H1 (cell line): ENCODE results near the gene RAD51B. TPM values are rescaled to one million over a fixed set of nuclear protein-coding genes. Genes with fewer than 3 reads are reported as not detected.

ENCODE experiments used
- CTCF ChIA-PET: fragments of 300-600 bp; sonication (Branson Sonifier 250); formaldehyde crosslinking; loops from one replicate; lab custom pipeline; 2021; ENCODE audit not compliant: partially characterized antibody; lab: Charles Lee
- POLR2A ChIA-PET: fragments of 300-600 bp; sonication (Branson Sonifier 250); formaldehyde crosslinking; loops from one replicate; lab custom pipeline; 2021; ENCODE audit warnings: inconsistent platforms; ENCODE audit not compliant: partially characterized antibody; lab: Charles Lee
- DNase-seq, 2 experiments: peaks; one replicate each; pipeline versions ENCODE4 v3.0.0 to v3.0.0-alpha.2; 2010 to 2022; ENCODE audit warnings: low spot score in 2 of 2, low read depth in 1 of 2, mixed read lengths in 1 of 2
- FAIRE-seq: peaks from 2 replicates; lab custom pipeline; 2011; peaks lifted over from hg19 to GRCh38; lab: Jason Lieb, UNC
- H2AFZ ChIP-seq: 2 replicates; pipeline ENCODE4 v1.8.1; 2012; ENCODE audit warnings: low read length, inconsistent platforms
- H2AK5ac ChIP-seq: 2 replicates; pipeline ENCODE4 v1.6.1; 2013; ENCODE audit warnings: low read depth, low read length
- H2BK120ac ChIP-seq: replicated peaks from 2 replicates; pipeline ENCODE3; 2013; ENCODE audit warnings: low read depth, low read length, inconsistent platforms
- H2BK12ac ChIP-seq: 2 replicates; pipeline ENCODE4 v1.6.1; 2013; ENCODE audit warnings: low read depth, low read length
- H2BK15ac ChIP-seq: 2 replicates; pipeline ENCODE4 v1.6.1; 2013; ENCODE audit warnings: low read length
- H2BK20ac ChIP-seq: 2 replicates; pipeline ENCODE4 v1.6.1; 2013; ENCODE audit warnings: low read length
- H2BK5ac ChIP-seq: 2 replicates; pipeline ENCODE4 v1.6.1; 2013; ENCODE audit warnings: low read depth, low read length
- H3K14ac ChIP-seq: 2 replicates; pipeline ENCODE4 v1.6.1; 2013; ENCODE audit warnings: inconsistent platforms; ENCODE audit not compliant: insufficient read length
- H3K18ac ChIP-seq: 2 replicates; pipeline ENCODE4 v1.6.1; 2013; ENCODE audit warnings: low read length; ENCODE audit errors: extremely low read depth
- H3K23ac ChIP-seq: 2 replicates; pipeline ENCODE4 v1.6.1; 2013; ENCODE audit warnings: inconsistent platforms; ENCODE audit not compliant: insufficient read length
- H3K23me2 ChIP-seq: 2 replicates; pipeline ENCODE4 v1.6.1; 2013; ENCODE audit warnings: low read depth, low read length
- H3K27ac ChIP-seq: 2 replicates; pipeline ENCODE4 v1.6.1; 2011; ENCODE audit warnings: low read depth, low read length, inconsistent platforms
- H3K27me3 ChIP-seq, 4 experiments: replicated peaks in 1 of 4; 1 replicate in 1 of 4; 2 replicates in 3 of 4; pipeline versions ENCODE4 v1.6.1 to v1.8.1; 2011 to 2013; ENCODE audit warnings: low read length in 3 of 4, mild to moderate bottlenecking in 3 of 4, inconsistent platforms in 2 of 4, mixed read lengths in 2 of 4, moderate library complexity in 1 of 4; ENCODE audit not compliant: control insufficient read depth in 3 of 4, insufficient read depth in 3 of 4; ENCODE audit errors: extremely low read depth in 1 of 4
- H3K36me3 ChIP-seq, 4 experiments: 2 replicates each; pipeline versions ENCODE4 v1.6.1 to v1.8.1; 2011 to 2013; ENCODE audit warnings: mild to moderate bottlenecking in 4 of 4, low read length in 3 of 4, moderate library complexity in 2 of 4, control low read depth in 1 of 4, inconsistent platforms in 1 of 4; ENCODE audit not compliant: insufficient read depth in 4 of 4, control insufficient read depth in 2 of 4
- H3K4ac ChIP-seq: replicated peaks from 2 replicates; pipeline ENCODE3; 2013; ENCODE audit warnings: low read length, low read depth, mixed read lengths, inconsistent platforms; ENCODE audit not compliant: insufficient read length
- H3K4me1 ChIP-seq, 4 experiments: replicated peaks in 1 of 4; 1 replicate in 1 of 4; 2 replicates in 3 of 4; pipeline versions ENCODE4 v1.6.1 to v1.8.1; 2011 to 2013; ENCODE audit warnings: low read length in 3 of 4, inconsistent platforms in 2 of 4, mixed read lengths in 1 of 4; ENCODE audit not compliant: insufficient read depth in 4 of 4, control insufficient read depth in 3 of 4
- H3K4me2 ChIP-seq, 2 experiments: 2 replicates each; pipeline versions ENCODE4 v1.6.1 to v1.8.1; 2011 to 2013; ENCODE audit warnings: low read depth in 2 of 2, low read length in 2 of 2, control low read depth in 1 of 2, inconsistent platforms in 1 of 2, mild to moderate bottlenecking in 1 of 2; ENCODE audit not compliant: insufficient read depth in 1 of 2
- H3K4me3 ChIP-seq, 4 experiments: fragments of 200-600, 300-600 bp in 1 of 4; sonication (generic), shearing (Covaris generic), sonication (Bioruptor Twin) in 1 of 4; 2 replicates each; pipeline versions ENCODE4 v1.5.1 to v1.8.1; 2011 to 2016; ENCODE audit warnings: low read length in 4 of 4, low read depth in 3 of 4, control low read depth in 2 of 4, inconsistent platforms in 2 of 4, mild to moderate bottlenecking in 2 of 4, mixed read lengths in 1 of 4, moderate library complexity in 1 of 4; ENCODE audit not compliant: insufficient read depth in 2 of 4; ENCODE audit errors: extremely low read depth in 1 of 4
- H3K56ac ChIP-seq: replicated peaks from 2 replicates; pipeline ENCODE3; 2013; ENCODE audit warnings: low read depth, mild to moderate bottlenecking, mixed read lengths, low read length, inconsistent platforms; ENCODE audit not compliant: insufficient read length
- H3K79me1 ChIP-seq: 2 replicates; pipeline ENCODE4 v1.6.1; 2013; ENCODE audit warnings: low read depth, low read length, control low read depth
- H3K79me2 ChIP-seq, 2 experiments: 2 replicates each; pipeline versions ENCODE4 v1.6.1 to v1.8.1; 2012 to 2013; ENCODE audit warnings: low read length in 2 of 2, mild to moderate bottlenecking in 2 of 2, inconsistent platforms in 1 of 2; ENCODE audit not compliant: insufficient read depth in 2 of 2, control insufficient read depth in 1 of 2
- H3K9ac ChIP-seq, 4 experiments: replicated peaks in 1 of 4; 1 replicate in 1 of 4; 2 replicates in 3 of 4; pipeline versions ENCODE4 v1.6.1 to v1.8.1; 2011 to 2013; ENCODE audit warnings: low read depth in 3 of 4, low read length in 3 of 4, control low read depth in 2 of 4, mild to moderate bottlenecking in 2 of 4, moderate library complexity in 2 of 4, inconsistent platforms in 1 of 4; ENCODE audit errors: extremely low read depth in 1 of 4
- H3K9me3 ChIP-seq, 2 experiments: 2 replicates each; pipeline versions ENCODE4 v1.6.1 to v1.8.1; 2012 to 2013; ENCODE audit warnings: mild to moderate bottlenecking in 2 of 2, moderate library complexity in 2 of 2, control low read depth in 1 of 2, inconsistent platforms in 1 of 2, low read depth in 1 of 2, low read length in 1 of 2, mixed read lengths in 1 of 2; ENCODE audit not compliant: insufficient read depth in 2 of 2
- H4K20me1 ChIP-seq, 2 experiments: replicated peaks in 1 of 2; 2 replicates each; pipeline versions ENCODE3 to v1.8.1; 2011 to 2013; ENCODE audit warnings: inconsistent platforms in 2 of 2, low read length in 2 of 2, mild to moderate bottlenecking in 1 of 2; ENCODE audit not compliant: insufficient read depth in 2 of 2, control insufficient read depth in 1 of 2
- H4K5ac ChIP-seq: 2 replicates; pipeline ENCODE4 v1.6.1; 2013; ENCODE audit warnings: low read length, low read depth, mixed read lengths, inconsistent platforms; ENCODE audit not compliant: insufficient read length
- H4K8ac ChIP-seq: 2 replicates; pipeline ENCODE4 v1.8.0; 2013; ENCODE audit warnings: mild to moderate bottlenecking, moderate library complexity, low read length, inconsistent platforms; ENCODE audit not compliant: insufficient read depth; ENCODE audit errors: extremely low read depth
- H4K91ac ChIP-seq: replicated peaks from 2 replicates; pipeline ENCODE3; 2013; ENCODE audit warnings: low read length, mixed read lengths, inconsistent platforms; ENCODE audit not compliant: insufficient read length
- ASH2L ChIP-seq: fragments of 200-600, 300-600 bp; sonication (generic); IDR thresholded peaks from one replicate; pipeline ENCODE4 v1.7.1; 2017; ENCODE audit warnings: low read length
- BACH1 ChIP-seq: IDR thresholded peaks from 2 replicates; pipeline ENCODE4 v1.6.1; 2012; ENCODE audit warnings: low read length, improper control_type of control experiment
- BCL11A ChIP-seq, 2 experiments: IDR thresholded peaks; one replicate each; pipeline ENCODE4 v1.6.1; 2011; ENCODE audit warnings: low read depth in 2 of 2, low read length in 2 of 2, mild to moderate bottlenecking in 2 of 2
- EZH2 ChIP-seq: fragments of 200-600 bp; sonication (generic); IDR thresholded peaks from 2 replicates; pipeline ENCODE4 v1.7.1; 2012; ENCODE audit warnings: low read depth, mild to moderate bottlenecking, moderate library complexity, low read length, inconsistent platforms; ENCODE audit not compliant: severe bottlenecking
- FOSL1 ChIP-seq: IDR thresholded peaks from 2 replicates; pipeline ENCODE4 v1.6.1; 2011; ENCODE audit warnings: mild to moderate bottlenecking, low read depth, low read length, moderate library complexity; ENCODE audit not compliant: insufficient read depth
- KDM1A ChIP-seq: fragments of 200-600, 300-600 bp; sonication (generic); IDR thresholded peaks from 2 replicates; pipeline ENCODE4 v1.7.1; 2016; ENCODE audit warnings: mild to moderate bottlenecking, low read length, borderline replicate concordance
- RBBP5 ChIP-seq: IDR thresholded peaks from 2 replicates; pipeline ENCODE4 v1.7.1; 2012; ENCODE audit warnings: low read depth, mild to moderate bottlenecking, inconsistent platforms, low read length, moderate library complexity, borderline replicate concordance
- SP4 ChIP-seq: IDR thresholded peaks from 2 replicates; pipeline ENCODE4 v1.6.1; 2012; ENCODE audit warnings: low read length, inconsistent platforms
- WGBS, 2 experiments: shearing (Covaris generic) in 1 of 2; methylation state at CpG; one replicate each; pipeline versions ENCODE4 v1.1.6 to v1.1.7; 2013 to 2015; ENCODE audit warnings: low lambda C conversion rate in 2 of 2, mixed read lengths in 2 of 2, inconsistent platforms in 1 of 2, low coverage in 1 of 2, missing lambda C conversion rate in 1 of 2; ENCODE audit not compliant: insufficient replicate concordance in 2 of 2, insufficient coverage in 1 of 2, insufficient read length in 1 of 2; ENCODE audit errors: extremely low coverage in 1 of 2, missing lambda C conversion rate in 1 of 2; 5-methylcytosine and 5-hydroxymethylcytosine counted together
- polyA plus RNA-seq, 7 experiments: library from polyadenylated mRNA; depleted of rRNA in 3 of 7; stranded (reverse) in 5 of 7; unstranded in 2 of 7; fragments of >200 nt in 5 of 7; fragments of 200-250 nt in 2 of 7; gene quantifications; 1 replicate in 5 of 7; 2 replicates in 1 of 7; 4 replicates in 1 of 7; pipeline versions ENCODE4 v1.2.1 to v1.2.3, GENCODE V29; 2011 to 2013; ENCODE audit warnings: missing spikeins in 2 of 7, mixed read lengths in 2 of 7
- total RNA-seq: library from RNA; stranded (reverse); fragmentation: NEBNext Ultra II Directional; extraction: Animal tissue kit (Norgen Biotek cat#: 25700); gene quantifications from 2 replicates; pipeline ENCODE4 v1.2.1, GENCODE V29; 2021

The RAD51B gene
- total and polyA plus RNA-seq, 2 of the 8 experiments (the other 6 are each of a cell fraction or from before 2014, with no cell fraction given), result 3.9 to 14.9 TPM

DNA sequence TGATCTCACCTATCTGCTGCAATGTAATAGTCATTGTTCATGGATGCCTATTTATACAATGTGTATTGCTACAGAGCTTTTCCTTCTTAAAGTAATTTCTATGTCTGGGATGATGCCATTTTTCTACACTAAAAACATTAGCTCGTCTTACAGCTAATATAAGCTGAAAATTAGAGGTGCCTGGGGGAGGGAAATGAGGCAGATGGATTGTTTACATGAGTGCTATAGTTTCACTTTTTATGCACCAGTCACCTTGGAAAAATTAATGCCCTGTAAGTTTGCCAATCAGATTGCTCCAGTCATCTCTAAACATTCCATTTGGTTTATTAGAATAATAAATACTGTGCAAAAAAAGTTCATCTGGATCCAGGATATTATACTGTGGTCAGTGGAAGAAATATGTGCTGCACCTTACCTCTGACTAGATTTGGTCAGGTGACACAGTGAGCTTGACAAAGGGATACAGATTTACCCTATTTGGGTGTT is 436.2 kb downstream of the RAD51B start:
- H3K4me2 ChIP-seq, result no peak overlapping the region

More for the DNA sequence above, 436.2 kb downstream of the RAD51B start:
- Histone ChIP-seq H4K8ac (no peak overlapping the region), H2BK5ac (peak overlapping the region; percentile 18; the same call in 1 of the 2 replicates), H4K20me1 (no peaks in the 10 kb centered on the region), H2AFZ (no peak overlapping the region), H4K91ac (peak overlapping the region; percentile 56), H3K36me3 (no peaks in the 10 kb centered on the region), H3K4me3 (no peak overlapping the region), H2BK20ac (no peak overlapping the region), H2BK120ac (peak overlapping the region; percentile 90)
- no peak for TF ChIP-seq EZH2
- no peak for TF ChIP-seq SP4
- TF ChIP-seq KDM1A, result no peak
- no peak for TF ChIP-seq ASH2L
- TF ChIP-seq BCL11A (IDR thresholded peaks at IDR 0.05; ENCODE audit: low read depth in 2 of 2, low read length in 2 of 2), result no peak
- no peak for TF ChIP-seq RBBP5
- no peak for TF ChIP-seq FOSL1
- no peak for TF ChIP-seq BACH1
- TF ChIP-seq, all 59 proteins: peak for 0
- no peak overlapping the region for H2BK15ac ChIP-seq
- no peak overlapping the region for H4K5ac ChIP-seq
- 78% methylated on average over 1 of the region's 1 CpG; no CpG with 5 or more reads in 1 of the 2 experiments for WGBS, 2 experiments
- H3K9me3 ChIP-seq, result no peaks in the 10 kb centered on the region
- H2BK12ac ChIP-seq, result no peak overlapping the region
- H3K23ac ChIP-seq, result no peak overlapping the region
- H2AK5ac ChIP-seq, result no peak overlapping the region
- H3K79me2 ChIP-seq, result no peaks in the 10 kb centered on the region
- DNase-seq (no peak), FAIRE-seq (no peak)
- POLR2A ChIA-PET, result interaction anchor here (0.9 kb wide), 1 partner anchor 11 kb away, joined by 3 read pairs; no protein-coding TSS in a partner anchor
- peaks cover 2 to 24% (median 12%) of the 10 kb centered on the region in 4 experiments; a peak in 6 of 7 replicates for H3K4me1 ChIP-seq
- H3K14ac ChIP-seq, result no peak overlapping the region
- no peak overlapping the region for H3K27ac ChIP-seq
- no peaks in the 10 kb centered on the region for H3K23me2 ChIP-seq
- H3K4ac ChIP-seq, result no peak overlapping the region
- H3K79me1 ChIP-seq, result no peaks in the 10 kb centered on the region
- peak overlapping the region; percentile 63; the same call in 1 of the 2 replicates for H3K18ac ChIP-seq
- CTCF ChIA-PET, result interaction anchor here (1.2 to 1.7 kb wide), 2 partner anchors 37 to 561 kb away, joined by 3 to 4 read pairs; no protein-coding TSS in a partner anchor
- H3K27me3 ChIP-seq, result no peaks in the 10 kb centered on the region
- no peak overlapping the region for H3K9ac ChIP-seq
- H3K56ac ChIP-seq, result no peak overlapping the region
